Measurements from ENCODE around the gene MCTS1. TPM values are rescaled to one million over a fixed set of nuclear protein-coding genes. Genes with fewer than 3 reads are reported as not detected.

MCTS1 gene
- total and polyA plus RNA-seq, 2 experiments from 2014 or later: 33.0 to 58.2 TPM

- no peaks in the 10 kb centered on the region for H3K27me3 Mint-ChIP-seq (ENCODE audit: insufficient read depth, low read depth, poor library complexity)
Measured at GRCh38 chrX:120625371-120625770, 21.5 kb downstream of the MCTS1 start.

More at GRCh38 chrX:120625371-120625770, 21.5 kb downstream of the MCTS1 start:
- no peaks in the 10 kb centered on the region for H3K4me1 ChIP-seq (ENCODE audit: insufficient read depth)
- no peak overlapping the region for H3K4me2 ChIP-seq
- H3K4me1 Mint-ChIP-seq: no peaks in the 10 kb centered on the region
- no peaks in the 10 kb centered on the region; the same call in 1 of the 2 replicates for H3K79me2 ChIP-seq (replicated peaks; ENCODE audit: insufficient read depth)
- H3K9me3 Mint-ChIP-seq: no peaks in the 10 kb centered on the region
- ATAC-seq (no peak), DNase-seq (ENCODE audit: low spot score) (no peak)
- H3K36me3 ChIP-seq (ENCODE audit: insufficient read depth): no peaks in the 10 kb centered on the region
- no peaks in the 10 kb centered on the region for H3F3A ChIP-seq (replicated peaks; ENCODE audit: low read depth)
- no peaks in the 10 kb centered on the region for H3K9me2 ChIP-seq (ENCODE audit: insufficient read depth)
- H3K4me3 ChIP-seq: no peak overlapping the region
- H3K4me3 Mint-ChIP-seq: no peak overlapping the region
- H3K36me3 Mint-ChIP-seq (ENCODE audit: low read depth): peaks cover 2% of the 10 kb centered on the region; the same call in 1 of the 3 replicates
- no peak overlapping the region for H3K27ac ChIP-seq (ENCODE audit: low read depth)
- no peaks in the 10 kb centered on the region for H4K20me1 ChIP-seq (replicated peaks; ENCODE audit: insufficient read depth)
- no peak overlapping the region for H3K27ac Mint-ChIP-seq
- no peak for TF ChIP-seq ZNF114 (CRISPR knock-in tag; IDR thresholded peaks at IDR 0.05)
- no peak for TF ChIP-seq EZH2phosphoT487 (IDR thresholded peaks at IDR 0.05; ENCODE audit: unreplicated experiment)
- no peak for TF ChIP-seq EZH2 (IDR thresholded peaks at IDR 0.05; ENCODE audit: low read depth, unreplicated experiment)
- TF ChIP-seq ETS1 (IDR thresholded peaks at IDR 0.05): no peak
- TF ChIP-seq CREB1 (CRISPR knock-in tag; IDR thresholded peaks at IDR 0.05; ENCODE audit: low read depth): no peak
- no peak for TF ChIP-seq STAT1 (IDR thresholded peaks at IDR 0.05; ENCODE audit: unreplicated experiment)
- TF ChIP-seq JUNB (IDR thresholded peaks at IDR 0.05; ENCODE audit: unreplicated experiment): no peak
- TF ChIP-seq NANOG (IDR thresholded peaks at IDR 0.05; ENCODE audit: borderline replicate concordance): no peak
- TF ChIP-seq REST (IDR thresholded peaks at IDR 0.05; ENCODE audit: unreplicated experiment): no peak
- no peak for TF ChIP-seq CTCF (conservative IDR thresholded peaks at IDR 0.05; ENCODE audit: low read depth in 2 of 2)
- no peak for TF ChIP-seq ZNF331 (CRISPR knock-in tag; IDR thresholded peaks at IDR 0.05; ENCODE audit: low read depth)
- TF ChIP-seq POLR2AphosphoS5 (IDR thresholded peaks at IDR 0.05; ENCODE audit: low read depth): no peak
- TF ChIP-seq ZNF462 (CRISPR knock-in tag; IDR thresholded peaks at IDR 0.05): no peak
- H3K27me3 ChIP-seq (ENCODE audit: insufficient read depth): no peaks in the 10 kb centered on the region
- H2AFZ ChIP-seq: no peak overlapping the region
